HepG2 (cell line): Measurements from ENCODE around the gene ANO4. TPM values are rescaled to one million over a fixed set of nuclear protein-coding genes. Genes with fewer than 3 reads are reported as not detected.
A peak's percentile ranks its signal among the peaks of the same experiment; 100 is the strongest.

Experiments
- EEA1 ChIP-seq: sonication (generic); formaldehyde crosslinking; IDR thresholded peaks from 2 replicates; pipeline ENCODE4 v1.5.1; 2020; ENCODE audit warnings: mild to moderate bottlenecking, missing genetic modification reagents, borderline replicate concordance
- HBP1 ChIP-seq: IDR thresholded peaks from 2 replicates; pipeline ENCODE4 v1.6.1; 2016; ENCODE audit warnings: low read depth, control low read depth
- HCFC1 ChIP-seq: fragments of 150-350 bp; IDR thresholded peaks from 2 replicates; pipeline ENCODE4 v1.6.1; 2014; ENCODE audit warnings: low read depth, low read length
- HDAC6 ChIP-seq: fragments of 200-600 bp; sonication (generic); IDR thresholded peaks from 2 replicates; pipeline ENCODE4 v1.7.0; 2017; ENCODE audit warnings: mild to moderate bottlenecking, antibody characterized with exemption, low read length, low read depth
- HMGA1 ChIP-seq: sonication (generic); formaldehyde crosslinking; conservative IDR thresholded peaks from 2 replicates; pipeline ENCODE4 v1.4.0; 2020; ENCODE audit warnings: missing genetic modification reagents
- HMGXB3 ChIP-seq: sonication (generic); formaldehyde crosslinking; IDR thresholded peaks from 2 replicates; pipeline ENCODE4 v1.4.0; 2020; ENCODE audit warnings: missing genetic modification reagents, borderline replicate concordance
- KMT2A ChIP-seq: sonication (generic); formaldehyde crosslinking; IDR thresholded peaks from 2 replicates; pipeline ENCODE4 v1.4.0; 2020; ENCODE audit warnings: missing genetic modification reagents
- RNF2 ChIP-seq: fragments of 450-650 bp; conservative IDR thresholded peaks from 2 replicates; pipeline ENCODE4 v1.6.1; 2016; ENCODE audit warnings: low read depth
- RXRB ChIP-seq: IDR thresholded peaks from 2 replicates; pipeline ENCODE4 v1.6.1; 2016; ENCODE audit warnings: borderline replicate concordance, missing genetic modification reagents, missing compliant biosample characterization
- ZBTB44 ChIP-seq: sonication (generic); formaldehyde crosslinking; IDR thresholded peaks from 2 replicates; pipeline ENCODE4 v1.4.0; 2020; ENCODE audit warnings: missing genetic modification reagents
- ZNF12 ChIP-seq: sonication (generic); formaldehyde crosslinking; IDR thresholded peaks from 2 replicates; pipeline ENCODE4 v1.5.0; 2020; ENCODE audit warnings: missing genetic modification reagents
- ZNF142 ChIP-seq: sonication (generic); formaldehyde crosslinking; IDR thresholded peaks from 2 replicates; pipeline ENCODE4 v1.4.0; 2020; ENCODE audit warnings: missing genetic modification reagents
- ZNF33B ChIP-seq: sonication (generic); formaldehyde crosslinking; IDR thresholded peaks from 2 replicates; pipeline ENCODE4 v1.5.1; 2020; ENCODE audit warnings: mild to moderate bottlenecking, missing genetic modification reagents
- ZNF580 ChIP-seq: IDR thresholded peaks from 2 replicates; pipeline ENCODE4 v1.6.1; 2016; ENCODE audit warnings: low read depth, borderline replicate concordance
- ZNF724P ChIP-seq: sonication (generic); formaldehyde crosslinking; IDR thresholded peaks from 2 replicates; pipeline ENCODE4 v1.8.0; 2022; ENCODE audit warnings: missing genetic modification reagents, borderline replicate concordance
- ZSCAN29 ChIP-seq: sonication (generic); formaldehyde crosslinking; conservative IDR thresholded peaks from 2 replicates; pipeline ENCODE4 v1.4.0; 2020; ENCODE audit warnings: mild to moderate bottlenecking, missing genetic modification reagents
- ZSCAN9 ChIP-seq: IDR thresholded peaks from 2 replicates; pipeline ENCODE4 v1.6.1; 2016; ENCODE audit warnings: borderline replicate concordance
- polyA plus RNA-seq, 8 experiments: library from polyadenylated mRNA; depleted of rRNA in 3 of 8; stranded (reverse) in 7 of 8; unstranded in 1 of 8; fragments of >200 nt; fragmentation: Illumina TruSeq in 4 of 8; extraction: Trizol in 4 of 8; gene quantifications; 2 replicates each; pipeline versions ENCODE4 v1.2.1 to v1.2.3, GENCODE V29; 2011 to 2016; ENCODE audit warnings: low read depth in 4 of 8, missing spikeins in 1 of 8, mixed read lengths in 1 of 8; ENCODE audit not compliant: insufficient read depth in 1 of 8
- total RNA-seq, 5 experiments: library from RNA; depleted of rRNA; stranded (reverse); fragments of >200 nt; fragmentation: Illumina TruSeq; extraction: Trizol; gene quantifications; 2 replicates each; pipeline ENCODE4 v1.2.3, GENCODE V29; 2016; ENCODE audit warnings: low read depth in 1 of 5

The ANO4 gene
- total and polyA plus RNA-seq, 2 of the 13 experiments (the other 11 are each of a cell fraction or from before 2014, with no cell fraction given), result not detected

- TF ChIP-seq ZNF142 (CRISPR knock-in tag) (no peak), KMT2A (CRISPR knock-in tag) (no peak), RNF2 (no peak), ZNF724P (no peak), EEA1 (CRISPR knock-in tag) (no peak), HMGXB3 (CRISPR knock-in tag) (peak; percentile 89), ZSCAN9 (CRISPR knock-in tag) (peak; percentile 89), ZNF33B (CRISPR knock-in tag) (no peak), HDAC6 (no peak), HBP1 (CRISPR knock-in tag) (peak; percentile 78; the same call in 1 of the 2 replicates), ZSCAN29 (CRISPR knock-in tag) (no peak), ZNF580 (CRISPR knock-in tag) (no peak), ZBTB44 (CRISPR knock-in tag) (no peak), ZNF12 (CRISPR knock-in tag) (peak; percentile 63; the same call in 1 of the 2 replicates), HMGA1 (CRISPR knock-in tag) (no peak), HCFC1 (no peak), RXRB (CRISPR knock-in tag) (peak; percentile 34; the same call in 1 of the 2 replicates)
Observed at GRCh38 chr12:100826323-100826722, 31.7 kb downstream of the ANO4 start (continued).
